GM10248 (cell line): ENCODE data around the gene STK10.

Source experiments
- CTCF ChIA-PET: fragments of 300-600 bp; sonication (Branson Sonifier 250); formaldehyde crosslinking; extraction: SDS; loops from one replicate; lab custom pipeline; 2021; ENCODE audit warnings: antibody characterized with exemption; lab: Yijun Ruan, JAX
- POLR2A ChIA-PET: fragments of 350-650 bp; sonication (Branson Sonifier 250); formaldehyde crosslinking; extraction: SDS; loops from one replicate; lab custom pipeline; 2020; ENCODE audit warnings: antibody characterized with exemption; lab: Yijun Ruan, JAX
- DNase-seq: peaks from one replicate; pipeline ENCODE4 v3.0.0; 2012; ENCODE audit errors: extremely low spot score
- CTCF ChIP-seq: IDR thresholded peaks from 2 replicates; pipeline ENCODE4 v1.5.1; 2012; ENCODE audit warnings: mild to moderate bottlenecking, low read depth; ENCODE audit errors: extremely low read depth, missing control alignments, control extremely low read depth

STK10 gene

GRCh38 chr5:172085738-172086137, 102.3 kb downstream of the STK10 start:
- ChIA-PET POLR2A (no interaction called here), CTCF (no interaction called here)
- no peak for TF ChIP-seq CTCF
- DNase-seq = no peak

- CTCF ChIA-PET = interaction anchor here (1.0 to 1.3 kb wide), 4 partner anchors 11 to 38 kb away, joined by 3 read pairs; no protein-coding TSS in a partner anchor
- POLR2A ChIA-PET = interaction anchor here (0.5 kb wide), 1 partner anchor 172 kb away, joined by 3 read pairs; no protein-coding TSS in a partner anchor
- no peak for DNase-seq
Measured at GRCh38 chr5:172082180-172082579, 105.8 kb downstream of the STK10 start.

GRCh38 chr5:172079876-172080275, 108.1 kb downstream of the STK10 start:
- no peak for DNase-seq
- ChIA-PET POLR2A (no interaction called here), CTCF (interaction anchor here (1.0 to 1.1 kb wide), 4 partner anchors 12 to 109 kb away, joined by 3 to 5 read pairs (median 4); partner anchors contain the start of gene STK10)
- no peak for TF ChIP-seq CTCF

More at GRCh38 chr5:172082180-172082579, 105.8 kb downstream of the STK10 start:
- TF ChIP-seq CTCF = no peak

GRCh38 chr5:172078726-172079345, 109.2 kb downstream of the STK10 start:
- TF ChIP-seq CTCF = no peak
- ChIA-PET POLR2A (interaction anchor here (0.6 kb wide), 1 partner anchor 80 kb away, joined by 4 read pairs; no protein-coding TSS in a partner anchor), CTCF (interaction anchor here (1.0 to 1.1 kb wide), 2 partner anchors 9 to 204 kb away, joined by 3 to 5 read pairs; no protein-coding TSS in a partner anchor)
- DNase-seq = no peak

GRCh38 chr5:172077664-172078425, 110.2 kb downstream of the STK10 start:
- DNase-seq = no peak
- no peak for TF ChIP-seq CTCF
- CTCF ChIA-PET = interaction anchor here (1.1 kb wide), 2 partner anchors 19 to 205 kb away, joined by 3 to 5 read pairs; no protein-coding TSS in a partner anchor
- POLR2A ChIA-PET = no interaction called here

- ChIA-PET CTCF (interaction anchor here (1.1 kb wide), 1 partner anchor 18 kb away, joined by 3 read pairs; no protein-coding TSS in a partner anchor), POLR2A (no interaction called here)
- TF ChIP-seq CTCF = no peak
- no peak for DNase-seq
Measured at GRCh38 chr5:172076761-172077244, 111.2 kb downstream of the STK10 start.
